NCI-H146 (cell line): ENCODE measurements around the gene PARD6A.
"Not testable (repeated sequence)": the region's sequence is repeated elsewhere in the genome, so short reads cannot be mapped to it uniquely, and the experiment has no call there.

ENCODE experiments used
- DNase-seq: peaks from one replicate; lab custom pipeline; 2025; lab: John Stamatoyannopoulos, UW

The PARD6A gene

GRCh38 chr16:67667817-67668494, 7.2 kb downstream of the PARD6A start:
- peak; percentile 81 for DNase-seq

- no peak for DNase-seq
These were observed 7.9 kb downstream of the PARD6A start for GRCh38 chr16:67668495-67669157.

GRCh38 chr16:67669499-67670101, 8.8 kb downstream of the PARD6A start:
- DNase-seq = no peak

GRCh38 chr16:67672306-67672705, 11.5 kb downstream of the PARD6A start:
- DNase-seq = no peak

- peak; percentile 6 for DNase-seq
These were observed 12.2 kb downstream of the PARD6A start for GRCh38 chr16:67672739-67673662.

GRCh38 chr16:67673712-67674580, 13.2 kb downstream of the PARD6A start:
- DNase-seq = no peak

- DNase-seq = no peak
These were observed 14.3 kb downstream of the PARD6A start for GRCh38 chr16:67674851-67675578.

- no peak for DNase-seq
These were observed 14.8 kb downstream of the PARD6A start for GRCh38 chr16:67675579-67675935.

GRCh38 chr16:67675999-67676398, 15.2 kb downstream of the PARD6A start:
- DNase-seq = no peak

GRCh38 chr16:67676516-67676915, 15.8 kb downstream of the PARD6A start:
- DNase-seq = no peak

- no peak for DNase-seq
These were observed 16.2 kb downstream of the PARD6A start for GRCh38 chr16:67676939-67677338.

- no peak for DNase-seq
These were observed 17.0 kb downstream of the PARD6A start for GRCh38 chr16:67677712-67678111.

- no peak for DNase-seq
These were observed 17.7 kb downstream of the PARD6A start for GRCh38 chr16:67678354-67679023.

DNA sequence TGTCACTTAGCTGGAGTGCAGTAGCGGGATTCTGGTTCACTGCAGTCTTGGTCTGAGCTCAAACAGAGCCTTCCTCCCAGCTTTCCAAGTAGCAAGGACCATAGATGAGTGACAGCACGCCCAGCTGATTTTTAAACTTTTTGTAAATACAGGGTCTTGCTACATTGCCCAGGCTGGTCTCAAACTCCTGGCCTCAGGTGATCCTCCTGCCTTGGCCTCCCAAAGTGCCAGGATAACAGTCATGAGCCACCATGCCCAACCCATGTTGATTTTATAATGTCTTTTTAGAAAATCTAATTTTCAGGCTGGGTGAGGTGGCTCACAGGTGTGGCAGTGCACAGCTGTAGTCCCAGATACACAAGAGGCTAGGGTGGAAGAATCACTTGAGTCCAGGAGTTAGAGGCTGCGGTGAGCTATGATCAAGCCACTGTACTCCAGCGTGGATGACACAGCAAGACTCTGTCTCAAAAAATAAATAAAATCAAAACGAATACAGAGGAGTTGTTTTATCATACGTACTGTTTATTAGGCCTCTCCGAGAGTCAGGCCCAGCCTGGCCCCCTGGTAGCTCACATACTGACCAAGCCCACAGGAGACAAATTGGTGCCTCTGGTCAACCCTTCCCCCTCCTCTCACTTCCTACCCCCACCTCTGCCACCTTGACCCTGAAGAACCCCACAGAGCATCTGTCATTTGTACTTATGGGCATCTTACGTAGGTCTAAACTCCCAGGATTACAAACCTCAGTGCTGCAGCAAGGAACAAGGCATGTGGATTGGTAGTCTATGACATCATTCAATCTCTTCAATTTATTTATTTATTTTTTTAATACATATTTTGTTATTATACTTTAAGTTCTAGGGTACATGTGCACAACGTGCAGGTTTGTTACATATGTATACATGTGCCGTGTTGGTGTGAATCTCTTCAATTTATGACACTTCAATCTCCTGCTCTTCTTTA, 19.5 kb downstream of the PARD6A start:
- no peak for DNase-seq

DNA sequence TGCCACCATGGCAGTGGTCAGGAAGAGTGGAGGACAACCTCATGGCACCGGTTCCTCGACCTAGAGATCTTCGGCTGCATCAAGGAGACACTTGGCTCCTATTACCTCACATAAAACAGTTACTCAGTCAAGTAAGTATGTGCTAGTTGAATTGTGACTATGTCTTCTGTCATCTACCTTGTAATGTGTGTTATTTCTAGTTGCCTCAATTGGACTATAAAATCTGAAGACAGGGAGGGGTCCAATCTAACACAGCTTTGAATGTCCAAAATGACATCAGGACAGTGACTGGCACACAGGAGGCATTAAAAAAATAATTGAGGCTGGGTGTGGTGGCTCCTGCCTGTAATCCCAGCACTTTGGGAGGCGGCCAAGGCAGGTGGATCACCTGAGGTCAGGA, 23.0 kb downstream of the PARD6A start:
- no peak for DNase-seq

DNA sequence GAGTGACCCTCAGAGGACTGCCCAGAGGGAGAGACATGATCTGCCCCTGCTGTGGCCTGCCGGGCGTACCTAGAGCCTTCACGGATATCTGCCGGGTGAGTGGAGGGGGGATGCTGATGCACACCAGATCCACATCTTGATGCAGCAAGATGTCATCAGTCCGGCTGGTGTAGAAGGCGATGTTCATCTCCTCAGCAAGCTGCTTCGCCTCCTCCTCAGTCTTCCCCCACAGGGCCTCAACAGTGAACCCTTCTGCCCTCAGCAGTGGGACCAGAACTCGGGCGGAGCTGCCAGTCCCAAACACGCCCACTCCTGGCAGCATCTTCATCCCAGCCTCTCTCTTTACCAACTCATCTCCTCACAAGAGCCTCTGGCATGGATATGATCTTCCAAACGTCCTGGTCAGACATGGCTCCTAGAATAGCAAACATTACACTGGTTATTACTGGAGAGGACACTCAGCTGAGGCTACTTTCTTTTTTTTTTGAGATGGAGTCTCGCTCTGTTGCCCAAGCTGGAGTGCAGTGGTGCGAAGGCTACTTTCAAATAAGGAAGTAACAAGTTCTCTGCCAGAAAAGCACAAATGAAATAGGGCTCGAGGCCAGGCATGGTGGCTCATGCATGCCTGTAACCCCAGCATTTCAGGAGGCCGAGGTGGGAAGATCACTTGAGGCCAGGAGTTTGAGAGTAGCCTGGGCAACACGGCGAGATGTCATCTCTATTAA, 24.8 kb downstream of the PARD6A start:
- no peak for DNase-seq

DNA sequence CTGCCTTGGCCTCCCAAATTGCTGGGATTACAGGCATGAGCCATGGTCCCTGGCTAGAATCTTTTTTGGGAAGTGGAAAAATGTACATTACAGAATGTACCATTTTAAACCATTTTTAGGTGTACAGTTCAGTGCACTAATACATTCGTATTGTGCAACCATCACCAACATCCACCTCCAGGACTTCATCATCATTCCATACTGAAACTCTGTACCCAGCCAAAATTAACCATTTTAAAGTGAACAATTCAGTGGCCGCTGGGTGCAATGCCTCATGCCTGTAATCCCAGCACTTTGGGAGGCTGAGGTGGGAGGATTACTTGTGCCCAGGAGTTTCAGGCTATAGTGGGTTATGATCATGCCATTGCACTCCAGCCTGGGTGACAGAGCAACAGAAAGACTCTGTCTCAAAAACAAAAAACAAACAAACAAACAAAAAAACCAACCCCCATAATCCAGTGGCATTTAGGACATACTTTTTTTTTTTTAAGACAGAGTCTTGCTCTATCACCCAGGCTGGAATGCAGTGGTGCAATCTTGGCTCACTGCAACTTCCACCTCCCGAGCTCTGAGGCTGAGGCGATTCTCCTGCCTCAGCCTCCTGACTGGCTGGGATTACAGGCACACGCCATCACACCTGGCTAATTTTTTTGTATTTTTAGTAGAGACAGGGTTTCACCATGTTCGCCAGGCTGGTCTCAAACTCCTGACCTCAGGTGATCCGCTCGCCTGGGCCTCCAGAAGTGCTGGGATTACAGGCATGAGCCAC, 32.9 kb downstream of the PARD6A start:
- not testable (repeated sequence) for DNase-seq

DNA sequence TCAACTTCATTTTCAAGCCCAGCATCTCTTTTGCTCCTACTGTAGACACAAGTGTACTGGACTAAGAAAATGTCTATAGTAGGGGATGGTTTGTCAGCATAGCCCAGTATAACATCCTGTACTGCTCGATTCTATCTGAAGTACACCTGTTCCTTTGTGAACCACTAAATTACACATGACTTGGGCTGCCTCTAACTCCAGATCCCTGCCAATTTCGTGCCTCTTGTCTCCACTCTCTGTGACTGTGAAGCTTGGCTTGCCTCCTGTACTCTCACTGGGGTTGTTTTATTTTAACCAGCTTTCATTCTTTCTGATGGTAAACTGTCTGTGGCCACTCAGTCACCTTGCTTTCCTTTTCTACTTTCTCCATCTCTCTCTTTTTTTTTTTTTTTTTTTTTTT, 33.9 kb downstream of the PARD6A start:
- DNase-seq = no peak
